GM23248 (cell line): ENCODE data around the gene EPOP. TPM values are rescaled to one million over a fixed set of nuclear protein-coding genes. Genes with fewer than 3 reads are reported as not detected.

Experiments
- DNase-seq: peaks from one replicate; pipeline ENCODE4 v3.0.0-alpha.2; 2015
- H2AFZ ChIP-seq: fragments of 200-600 bp; sonication (generic); 2 replicates; pipeline ENCODE4 v1.6.1; 2016; ENCODE audit warnings: antibody characterized with exemption
- H3F3A ChIP-seq: fragments of 200-600 bp; sonication (generic); 2 replicates; pipeline ENCODE4 v1.6.1; 2016; ENCODE audit warnings: mild to moderate bottlenecking, antibody characterized with exemption, mixed run types; ENCODE audit not compliant: insufficient read depth
- H3K27ac ChIP-seq: fragments of 200-600 bp; sonication (generic); 2 replicates; pipeline ENCODE4 v1.5.1; 2016; ENCODE audit warnings: mild to moderate bottlenecking
- H3K27me3 ChIP-seq: fragments of 200-600 bp; sonication (generic); replicated peaks from 2 replicates; pipeline ENCODE4 v1.6.1; 2016; ENCODE audit warnings: mild to moderate bottlenecking; ENCODE audit not compliant: insufficient read depth
- H3K36me3 ChIP-seq: fragments of 200-600 bp; sonication (generic); 2 replicates; pipeline ENCODE4 v1.6.1; 2016; ENCODE audit warnings: low read depth, mild to moderate bottlenecking
- H3K4me1 ChIP-seq: fragments of 200-600 bp; sonication (generic); 2 replicates; pipeline ENCODE4 v1.6.1; 2016; ENCODE audit warnings: mild to moderate bottlenecking; ENCODE audit not compliant: insufficient read depth
- H3K4me2 ChIP-seq: fragments of 200-600 bp; sonication (generic); one replicate; pipeline ENCODE4 v1.6.1; 2016; ENCODE audit warnings: mild to moderate bottlenecking; ENCODE audit not compliant: unreplicated experiment
- H3K4me3 ChIP-seq: fragments of 200-600 bp; sonication (generic); 2 replicates; pipeline ENCODE4 v1.5.1; 2016; ENCODE audit warnings: mild to moderate bottlenecking
- H3K79me2 ChIP-seq: fragments of 200-600 bp; sonication (generic); 2 replicates; pipeline ENCODE4 v1.6.1; 2016; ENCODE audit warnings: mild to moderate bottlenecking; ENCODE audit not compliant: insufficient read depth
- H3K9ac ChIP-seq: fragments of 200-600 bp; sonication (generic); 2 replicates; pipeline ENCODE4 v1.6.1; 2016; ENCODE audit warnings: mild to moderate bottlenecking
- H3K9me2 ChIP-seq: fragments of 200-600 bp; sonication (generic); 2 replicates; pipeline ENCODE4 v1.6.1; 2016; ENCODE audit warnings: mixed run types, mild to moderate bottlenecking, moderate library complexity; ENCODE audit not compliant: insufficient read depth
- H3K9me3 ChIP-seq: fragments of 200-600 bp; sonication (generic); one replicate; pipeline ENCODE4 v1.6.1; 2017; ENCODE audit warnings: low read depth
- H4K20me1 ChIP-seq: fragments of 200-600 bp; sonication (generic); 2 replicates; pipeline ENCODE4 v1.6.0; 2016; ENCODE audit not compliant: insufficient read depth
- EZH2 ChIP-seq: fragments of 200-600 bp; sonication (generic); IDR thresholded peaks from 2 replicates; pipeline ENCODE4 v1.6.1; 2018; ENCODE audit warnings: antibody characterized with exemption, mild to moderate bottlenecking; ENCODE audit not compliant: insufficient read depth, poor library complexity, severe bottlenecking
- EZH2phosphoT487 ChIP-seq: fragments of 200-600 bp; sonication (generic); IDR thresholded peaks from 2 replicates; pipeline ENCODE4 v1.6.1; 2018; ENCODE audit warnings: antibody characterized with exemption, moderate library complexity, mild to moderate bottlenecking, low read depth; ENCODE audit not compliant: insufficient read depth
- WGBS, 2 experiments: methylation state at CpG; one replicate each; pipeline ENCODE4 v1.1.6; 2015 to 2017; ENCODE audit warnings: low lambda C conversion rate in 2 of 2, low coverage in 1 of 2; ENCODE audit errors: missing lambda C conversion rate in 2 of 2; 5-methylcytosine and 5-hydroxymethylcytosine counted together
- in situ Hi-C: fragments of 300-500 bp; cut with MboI; formaldehyde crosslinking; loops from 2 replicates; pipeline ENCODE4 v1.15.0; 2020
- polyA plus RNA-seq: library from polyadenylated mRNA; unstranded; fragments of >200 nt; fragmentation: Nextera tagmentation; extraction: Ambion mirVana; gene quantifications from 2 replicates; pipeline ENCODE4 v1.2.1, GENCODE V29; 2016
- total RNA-seq: library from RNA; depleted of rRNA; stranded (reverse); fragments of >200 nt; shearing (Covaris generic); gene quantifications from 2 replicates; pipeline ENCODE4 v1.2.3, GENCODE V29; 2014

The EPOP gene
- total and polyA plus RNA-seq, 2 experiments from 2014 or later = 1.2 to 4.3 TPM

DNA sequence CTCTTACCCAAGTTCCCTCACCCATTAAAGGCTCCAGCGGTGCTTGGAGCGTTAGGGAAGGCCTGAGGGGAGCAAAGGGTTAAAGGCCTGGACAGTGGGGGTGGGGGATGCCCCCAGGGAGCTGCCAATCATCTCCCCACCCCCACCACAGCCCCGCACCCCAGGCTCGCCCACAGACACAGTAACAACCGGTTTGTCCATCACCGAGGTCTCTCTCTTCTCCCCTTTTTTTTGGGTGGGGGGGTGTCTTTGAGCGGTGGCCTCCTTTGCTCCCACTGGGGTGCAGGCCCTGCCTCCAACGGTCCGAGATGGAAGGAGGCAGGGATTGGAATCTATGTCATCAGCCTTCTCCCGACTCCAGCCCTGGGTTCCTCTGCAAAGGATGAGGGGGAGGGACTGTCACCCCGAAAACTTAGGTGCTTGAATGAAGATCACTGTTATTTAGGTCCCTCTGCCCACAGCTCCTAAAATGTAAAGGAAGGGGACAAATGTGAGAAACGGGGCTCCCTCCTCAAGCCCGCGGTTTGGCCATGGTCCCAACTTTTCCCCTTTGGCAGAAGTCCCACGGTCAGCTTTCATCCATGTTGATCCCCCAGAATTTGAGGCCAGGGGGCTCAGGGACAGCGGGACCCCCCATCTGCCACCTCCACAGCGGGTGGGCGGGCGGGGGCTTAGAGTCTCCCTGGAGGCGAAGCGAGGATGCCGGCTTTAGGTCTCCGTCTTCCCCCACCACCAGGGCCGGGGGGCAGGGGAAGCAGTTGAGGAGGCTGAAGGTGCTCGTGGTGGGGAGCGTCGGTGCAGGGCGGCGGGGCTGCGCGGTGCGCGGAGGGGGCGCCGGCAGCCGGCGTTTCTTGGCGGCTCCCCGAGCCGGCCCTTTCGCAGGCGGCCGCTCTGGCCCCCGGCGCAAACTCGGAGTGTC is 1.7 kb downstream of the EPOP start:
- H4K20me1 ChIP-seq = no peaks in the 10 kb centered on the region
- H3K4me3 ChIP-seq = peak overlapping the region; percentile 74
- 0 out of 2 replicates have a peak, but pooled peaks cover 3% of the 10 kb centered on the region for H3K4me1 ChIP-seq
- TF ChIP-seq EZH2 = no peak
- TF ChIP-seq EZH2phosphoT487 = no peak
- peak overlapping the region; percentile 74 for H3K4me2 ChIP-seq
- no peak overlapping the region for H3K27ac ChIP-seq
- H3K79me2 ChIP-seq = no peaks in the 10 kb centered on the region
- H3K36me3 ChIP-seq = no peaks in the 10 kb centered on the region
- peaks cover 11% of the 10 kb centered on the region; the same call in 1 of the 2 replicates for H3F3A ChIP-seq
- in situ Hi-C loops = no loop called here
- peaks cover 13% of the 10 kb centered on the region; the same call in 1 of the 2 replicates for H3K27me3 ChIP-seq
- no peak for DNase-seq
- H3K9me2 ChIP-seq = no peaks in the 10 kb centered on the region
- H3K9ac ChIP-seq = no peak overlapping the region
- H2AFZ ChIP-seq = peak overlapping the region; percentile 78
- H3K9me3 ChIP-seq = no peaks in the 10 kb centered on the region
- WGBS, 2 experiments = 18 to 29% methylated on average over 21 to 46 of the region's 46 CpGs

DNA sequence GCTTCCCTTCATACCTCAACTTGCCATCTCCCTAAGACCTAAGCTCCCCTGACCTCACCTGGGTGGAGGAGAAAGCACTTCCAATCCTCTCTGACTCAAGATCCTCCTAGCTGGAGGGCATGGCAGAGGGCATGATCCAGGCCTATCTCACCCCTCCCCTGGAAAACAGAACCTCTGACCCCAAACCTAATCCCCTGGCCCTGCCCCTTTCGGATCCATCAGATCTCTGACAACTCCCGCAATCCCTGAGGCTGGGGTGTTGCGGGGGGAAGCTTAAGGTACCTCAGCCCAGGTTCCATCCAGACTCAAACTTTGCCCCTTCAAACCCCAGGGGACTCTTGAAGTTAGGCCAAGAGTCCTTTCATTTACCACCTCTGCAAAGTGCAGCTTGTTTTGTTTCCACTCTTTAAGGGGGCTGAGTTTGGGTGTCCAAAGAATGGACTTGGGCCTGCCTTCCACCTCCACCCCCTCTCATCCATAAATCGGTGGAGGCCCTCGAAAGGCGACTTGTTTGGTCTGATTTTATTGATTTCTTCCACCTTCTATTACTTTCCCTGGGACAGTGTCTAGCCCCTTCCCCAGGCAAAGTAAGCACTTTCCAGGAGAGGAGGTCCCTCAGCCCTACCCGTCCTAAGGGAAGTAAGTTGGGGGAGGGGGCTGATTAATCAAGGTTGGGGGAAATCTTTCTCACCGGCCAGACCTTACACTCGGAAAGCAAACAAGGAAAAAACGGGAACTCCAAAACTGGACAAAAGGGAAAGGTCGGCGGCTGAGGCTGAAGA is 2.6 kb downstream of the EPOP start:
- Histone ChIP-seq H3K9me2 (no peaks in the 10 kb centered on the region), H2AFZ (no peak overlapping the region), H3K27ac (no peak overlapping the region), H3K27me3 (peaks cover 13% of the 10 kb centered on the region; the same call in 1 of the 2 replicates), H3K9me3 (no peaks in the 10 kb centered on the region), H3K79me2 (no peaks in the 10 kb centered on the region), H3K4me1 (0 out of 2 replicates have a peak, but pooled peaks cover 3% of the 10 kb centered on the region), H3K9ac (no peak overlapping the region), H3F3A (peaks cover 11% of the 10 kb centered on the region; the same call in 1 of the 2 replicates), H4K20me1 (no peaks in the 10 kb centered on the region), H3K4me2 (no peak overlapping the region), H3K4me3 (no peak overlapping the region), H3K36me3 (no peaks in the 10 kb centered on the region)
- no peak for TF ChIP-seq EZH2
- no peak for TF ChIP-seq EZH2phosphoT487
- WGBS, 2 experiments = 86 to 88% methylated on average over 11 to 12 of the region's 12 CpGs
- DNase-seq = no peak
- in situ Hi-C loops = no loop called here

DNA sequence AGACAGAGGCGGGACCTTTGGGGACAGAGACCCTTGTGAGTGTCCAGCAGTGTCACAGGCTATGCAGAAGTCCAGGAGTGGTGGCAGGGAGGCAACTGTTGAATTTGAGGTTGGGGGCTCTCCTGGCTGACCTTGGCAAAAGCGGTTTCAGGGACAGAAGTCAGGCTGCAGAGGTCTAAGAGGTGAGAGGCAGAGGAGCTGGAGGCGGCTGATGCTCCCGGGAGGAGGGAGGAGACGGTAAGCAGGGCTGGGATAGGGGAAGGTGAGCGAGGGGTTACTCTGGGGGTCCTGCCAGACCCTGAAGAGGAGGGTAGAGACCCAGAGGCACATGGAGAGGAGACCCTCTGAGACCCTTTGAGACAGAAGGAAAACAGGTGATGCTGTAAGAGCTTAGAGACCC is 5.2 kb downstream of the EPOP start:
- H3K27me3 ChIP-seq = peaks cover 13% of the 10 kb centered on the region; the same call in 1 of the 2 replicates
- in situ Hi-C loops = no loop called here

DNA sequence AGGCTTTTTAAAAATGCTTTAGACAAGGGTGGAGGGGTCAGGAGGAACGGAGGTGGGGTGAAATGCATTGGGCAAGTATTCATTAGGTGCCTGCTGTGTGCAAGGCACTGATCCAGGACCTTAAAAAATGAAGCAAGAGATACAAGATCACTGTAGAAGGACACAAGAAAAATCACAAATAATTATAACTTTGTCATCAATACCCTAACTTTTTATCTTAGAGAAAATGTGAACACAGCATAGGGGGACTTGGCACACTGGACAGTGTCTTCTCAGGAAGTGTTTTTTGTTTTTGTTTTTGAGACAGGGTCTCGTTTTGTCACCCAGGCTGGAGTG is 7.0 kb downstream of the EPOP start:
- in situ Hi-C loops = no loop called here
- Histone ChIP-seq H3K9ac (no peak overlapping the region), H4K20me1 (no peaks in the 10 kb centered on the region), H3F3A (no peaks in the 10 kb centered on the region), H3K27ac (no peak overlapping the region), H3K4me1 (no peaks in the 10 kb centered on the region), H3K4me2 (no peak overlapping the region), H3K27me3 (peaks cover 13% of the 10 kb centered on the region; the same call in 1 of the 2 replicates), H3K9me3 (no peaks in the 10 kb centered on the region), H3K4me3 (no peak overlapping the region), H3K9me2 (no peaks in the 10 kb centered on the region), H3K36me3 (no peaks in the 10 kb centered on the region), H2AFZ (no peak overlapping the region), H3K79me2 (no peaks in the 10 kb centered on the region)
- DNase-seq = no peak
- 2 to 6% methylated on average over 2 of the region's 2 CpGs for WGBS, 2 experiments
- no peak for TF ChIP-seq EZH2
- no peak for TF ChIP-seq EZH2phosphoT487

More for the DNA sequence above, 5.2 kb downstream of the EPOP start:
- no peak overlapping the region for H3K4me2 ChIP-seq
- H3K4me1 ChIP-seq = no peaks in the 10 kb centered on the region
- H3K27ac ChIP-seq = no peak overlapping the region
- H3K4me3 ChIP-seq = no peak overlapping the region
- 37 to 62% methylated on average over 6 of the region's 6 CpGs for WGBS, 2 experiments
- no peak overlapping the region for H2AFZ ChIP-seq
- TF ChIP-seq EZH2 = no peak
- TF ChIP-seq EZH2phosphoT487 = no peak
- no peaks in the 10 kb centered on the region for H3F3A ChIP-seq
- H3K9me3 ChIP-seq = no peaks in the 10 kb centered on the region
- DNase-seq = no peak
- no peak overlapping the region for H3K9ac ChIP-seq
- no peaks in the 10 kb centered on the region for H3K36me3 ChIP-seq
- no peaks in the 10 kb centered on the region for H3K79me2 ChIP-seq
- no peaks in the 10 kb centered on the region for H4K20me1 ChIP-seq
- H3K9me2 ChIP-seq = no peaks in the 10 kb centered on the region
